GM19035 (cell line): ENCODE results near the gene UFSP1.

Source experiments
- ATAC-seq: cut with Tn5 transposase; IDR thresholded peaks from one replicate; pipeline ENCODE4 v1.9.1; 2021; ENCODE audit not compliant: unreplicated experiment

Gene UFSP1

DNA sequence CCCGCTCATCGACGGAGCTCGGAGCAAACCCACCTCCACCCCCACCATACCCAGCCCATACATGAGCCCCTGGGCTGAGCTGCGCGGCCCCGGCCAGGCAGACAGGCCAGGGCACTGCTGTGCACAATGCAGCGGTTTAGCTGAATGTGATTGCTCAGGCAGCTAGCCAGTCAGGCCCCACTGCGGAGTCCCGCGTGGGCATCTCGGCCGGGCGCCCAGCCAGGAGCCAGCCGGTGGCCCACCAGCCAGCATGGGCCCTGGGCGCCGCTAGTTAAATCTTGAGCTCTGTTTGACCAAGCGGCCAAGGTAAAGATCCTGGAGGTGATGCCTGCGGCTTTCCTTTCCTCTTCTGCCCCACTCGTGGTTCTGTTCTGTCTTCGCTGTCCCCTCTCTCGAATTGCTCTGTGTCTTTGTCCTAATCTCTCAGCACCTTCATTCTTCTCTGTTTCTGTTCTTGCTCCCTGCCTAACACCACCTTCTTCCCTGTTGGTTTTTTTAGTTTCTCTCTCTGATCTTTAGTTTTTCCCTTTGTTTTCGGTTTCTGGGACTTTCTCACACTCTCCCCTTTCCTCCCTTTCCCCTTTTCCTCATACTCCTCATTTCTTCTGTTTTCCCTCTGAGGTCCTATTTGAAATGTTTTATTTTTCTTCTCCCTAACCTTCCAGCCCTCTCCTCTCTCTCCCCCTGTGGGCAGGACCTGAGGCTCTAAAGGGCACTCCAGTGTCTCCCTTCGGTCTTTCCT, 6.6 kb downstream of the UFSP1 start:
- no peak for ATAC-seq

GRCh38 chr7:100882201-100882600, 7.3 kb downstream of the UFSP1 start:
- ATAC-seq: no peak

- no peak for ATAC-seq
These were observed 8.4 kb downstream of the UFSP1 start for GRCh38 chr7:100881136-100881535.

DNA sequence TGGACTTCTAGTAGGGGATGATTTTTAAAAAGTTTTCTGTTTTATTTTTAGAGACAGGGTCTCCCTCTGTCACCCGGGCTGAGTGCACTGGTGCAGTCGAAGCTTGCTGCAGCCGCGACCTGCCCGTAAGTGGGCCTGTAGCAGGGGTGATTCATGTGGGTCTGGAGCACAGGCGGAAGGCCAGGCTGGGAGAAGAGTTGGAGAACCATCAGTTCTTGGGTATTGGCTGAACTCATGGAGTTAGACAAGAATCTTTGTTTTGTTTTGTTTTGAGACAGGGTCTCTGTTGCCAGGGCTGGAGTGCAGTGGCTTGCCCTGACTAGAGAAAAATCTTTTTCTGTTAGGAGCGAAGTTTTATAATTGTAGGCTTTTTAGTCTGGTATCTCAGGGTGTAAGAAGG, 8.9 kb downstream of the UFSP1 start:
- ATAC-seq: no peak

DNA sequence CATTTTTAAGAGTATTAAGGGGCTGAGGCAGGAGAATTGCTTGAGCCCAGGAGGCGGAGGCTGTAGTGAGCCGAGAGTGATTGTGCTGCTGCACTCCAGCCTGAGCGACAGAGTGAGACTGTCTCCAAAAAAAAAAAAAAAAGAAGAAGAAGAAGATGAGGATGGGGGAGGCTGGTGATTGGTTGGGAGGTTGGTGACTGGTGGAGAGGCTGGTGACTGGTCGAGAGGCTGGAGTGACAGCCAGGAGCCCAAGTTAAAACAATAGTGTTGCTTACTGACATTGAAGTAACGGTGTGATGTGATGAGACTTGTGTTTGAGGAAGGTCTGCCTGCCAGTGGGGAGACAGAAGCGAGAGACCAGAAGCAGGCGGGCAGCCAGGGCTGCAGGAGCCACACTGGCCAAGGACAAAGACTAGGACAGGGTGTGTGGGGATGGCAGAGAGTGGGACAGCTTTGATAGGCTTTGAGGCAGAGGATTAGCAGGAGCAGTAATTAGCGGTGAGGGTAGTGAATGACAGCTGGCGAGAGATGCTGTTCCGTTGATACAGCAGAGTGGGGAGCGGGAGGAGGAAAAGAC, 9.7 kb downstream of the UFSP1 start:
- ATAC-seq: no peak

GRCh38 chr7:100878685-100879084, 10.8 kb downstream of the UFSP1 start:
- ATAC-seq: no peak

- no peak for ATAC-seq
These were observed 11.5 kb downstream of the UFSP1 start for GRCh38 chr7:100878013-100878412.

DNA sequence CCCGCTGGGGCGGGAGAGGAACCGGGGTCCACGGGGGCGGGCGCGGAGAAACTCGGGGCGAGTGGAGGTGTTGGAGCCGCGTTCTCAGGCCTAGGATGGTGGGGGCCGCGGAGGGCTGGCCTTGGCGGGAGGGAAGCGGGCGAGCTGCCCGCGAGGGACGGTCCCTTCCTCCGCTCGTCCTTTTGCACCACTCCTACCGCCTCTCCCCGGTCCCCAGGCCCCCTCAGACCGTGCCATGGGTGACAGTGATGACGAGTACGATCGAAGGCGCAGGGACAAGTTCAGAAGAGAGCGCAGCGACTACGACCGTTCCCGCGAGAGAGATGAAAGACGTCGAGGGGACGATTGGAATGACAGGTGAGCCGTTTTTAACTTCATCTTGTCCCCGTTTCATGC, 14.2 kb downstream of the UFSP1 start:
- peak; percentile 34 for ATAC-seq

- ATAC-seq: peak; percentile 90
These were observed 14.7 kb downstream of the UFSP1 start, which contains the start of gene SRRT for GRCh38 chr7:100874577-100875355. SRRT (plus strand) TSS chr7:100875103; CDS start chr7:100875591, 488 bp downstream.

DNA sequence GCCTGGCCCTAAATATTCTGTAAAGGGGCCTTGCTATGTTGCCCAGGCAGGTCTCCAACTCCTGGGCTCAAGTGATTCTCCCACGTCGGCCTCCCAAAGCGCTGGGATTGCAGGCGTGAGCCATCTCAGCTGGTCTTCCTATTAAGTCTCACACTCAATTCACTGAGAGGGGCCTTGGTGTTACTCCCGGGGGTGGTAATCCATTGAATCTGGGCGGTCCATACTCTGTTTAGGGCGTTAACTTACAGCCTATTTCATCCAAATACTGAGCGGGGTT, 15.3 kb downstream of the UFSP1 start:
- no peak for ATAC-seq

DNA sequence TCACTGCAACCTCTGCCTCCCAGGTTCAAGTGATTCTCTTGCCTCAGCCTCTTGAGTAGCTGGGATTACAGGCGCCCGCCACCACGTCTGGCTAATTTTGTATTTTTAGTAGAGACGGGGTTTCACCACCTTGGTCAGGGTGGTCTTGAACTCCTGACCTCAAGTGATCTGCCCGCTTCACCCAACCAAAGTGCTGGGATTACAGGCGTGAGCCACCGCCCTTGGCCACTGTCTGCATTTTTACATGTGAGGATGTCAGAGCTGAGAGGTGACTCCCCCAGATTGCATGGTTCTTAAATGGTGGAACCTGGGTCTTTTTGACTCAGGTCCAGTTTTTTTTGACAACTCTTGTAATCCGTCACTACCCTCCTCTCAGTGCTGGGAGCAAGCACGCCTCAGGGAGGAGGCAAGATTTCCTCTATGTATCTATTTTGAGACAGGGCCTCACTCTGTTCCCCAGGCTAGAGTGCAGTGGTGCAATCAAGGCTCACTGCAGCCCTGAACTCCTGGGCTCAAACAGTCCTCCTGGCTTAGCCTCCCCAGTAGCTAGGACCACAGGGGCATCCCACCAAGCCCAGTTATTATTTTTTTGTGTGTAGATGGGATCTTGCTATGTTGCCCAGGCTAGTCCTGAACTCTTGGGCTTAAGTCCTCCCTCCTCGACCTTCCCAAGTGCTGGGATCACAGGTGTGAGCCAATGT, 15.8 kb downstream of the UFSP1 start:
- no peak for ATAC-seq

GRCh38 chr7:100867776-100868485, 21.6 kb downstream of the UFSP1 start:
- ATAC-seq: no peak

- ATAC-seq: no peak
These were observed 22.3 kb downstream of the UFSP1 start, which contains the start of gene TRIP6 for GRCh38 chr7:100867040-100867775. TRIP6 (plus strand) TSS chr7:100867387; CDS start chr7:100867498, 111 bp downstream.

DNA sequence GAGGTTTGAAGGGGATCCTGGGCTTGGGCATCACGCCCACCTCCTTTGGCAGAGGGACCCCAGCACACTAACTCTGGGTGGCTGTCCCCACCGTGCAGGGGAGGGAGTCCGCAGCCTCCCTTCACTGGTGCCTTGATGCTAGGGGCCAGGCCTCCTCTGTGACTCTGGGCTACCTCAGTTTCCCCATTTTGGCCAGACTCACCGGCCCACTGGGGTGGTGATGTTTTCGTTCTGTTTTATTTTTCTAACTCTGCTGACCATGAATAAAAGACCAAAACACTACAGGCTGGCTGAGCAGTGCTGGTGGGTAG, 22.8 kb downstream of the UFSP1 start:
- ATAC-seq: no peak

- ATAC-seq: no peak
These were observed 23.4 kb downstream of the UFSP1 start for GRCh38 chr7:100865938-100866728.

DNA sequence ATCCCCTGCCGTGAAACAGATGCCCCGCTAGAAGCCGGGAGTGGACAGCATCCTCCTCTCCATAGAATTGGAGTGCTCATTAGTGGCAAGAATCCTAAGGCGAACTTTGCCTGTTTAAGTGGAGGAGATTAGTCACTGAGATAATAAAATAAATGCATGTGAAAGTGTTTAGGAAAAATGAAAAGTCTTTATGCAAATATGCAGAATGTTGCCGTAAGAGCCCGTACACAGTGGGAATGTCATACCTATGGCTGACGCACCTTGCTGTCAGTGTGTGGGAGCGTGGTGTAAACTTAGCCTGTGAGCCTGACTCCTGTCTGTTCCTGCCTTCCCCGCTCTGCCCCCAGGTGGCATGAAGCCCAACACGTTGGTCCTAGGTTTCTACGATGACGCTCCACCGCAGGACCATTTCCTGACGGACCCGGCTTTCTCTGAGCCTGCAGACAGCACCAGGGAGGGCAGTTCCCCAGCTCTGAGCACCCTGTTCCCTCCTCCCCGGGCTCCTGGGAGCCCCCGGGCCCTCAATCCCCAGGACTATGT, 24.1 kb downstream of the UFSP1 start:
- no peak for ATAC-seq

- no peak for ATAC-seq
These were observed 25.2 kb downstream of the UFSP1 start for GRCh38 chr7:100864263-100864845.

- no peak for ATAC-seq
These were observed 26.0 kb downstream of the UFSP1 start for GRCh38 chr7:100863406-100863950.

- no peak for ATAC-seq
These were observed 27.9 kb downstream of the UFSP1 start for GRCh38 chr7:100861616-100861985.
